Prostate gland (tissue), 2 donors: ENCODE results near the gene LRRC75B.
"Not testable (repeated sequence)": the region's sequence is repeated elsewhere in the genome, so short reads cannot be mapped to it uniquely, and the experiment has no call there.

ENCODE experiments used
- CTCF ChIP-seq, 4 experiments: fragments of 200-600 bp in 2 of 4; fragments of 450-650 bp in 2 of 4; sonication (generic) in 2 of 4; IDR thresholded peaks; 1 replicate in 3 of 4; 2 replicates in 1 of 4; pipeline ENCODE4 v1.5.1; 2016 to 2019; ENCODE audit warnings: antibody characterized with exemption in 4 of 4, mild to moderate bottlenecking in 2 of 4, moderate library complexity in 2 of 4
- POLR2A ChIP-seq: fragments of 450-650 bp; IDR thresholded peaks from one replicate; pipeline ENCODE4 v1.6.1; 2016; ENCODE audit warnings: antibody characterized with exemption, mild to moderate bottlenecking

- not testable (repeated sequence) for TF ChIP-seq CTCF (IDR thresholded peaks at IDR 0.05); POLR2A
Measured at GRCh38 chr22:24602847-24603769, 10.2 kb upstream of the LRRC75B start, which contains the start of gene GGT1.
